Mononuclear cell (primary cell): ENCODE results near the gene ZNF594. TPM values are rescaled to one million over a fixed set of nuclear protein-coding genes. Genes with fewer than 3 reads are reported as not detected.
"Not testable (repeated sequence)": the region's sequence is repeated elsewhere in the genome, so short reads cannot be mapped to it uniquely, and the experiment has no call there.

Experiments
- H3K27me3 ChIP-seq: 2 replicates; pipeline ENCODE4 v1.6.0; 2011; ENCODE audit warnings: low read length, control low read depth; ENCODE audit not compliant: insufficient read depth
- H3K4me1 ChIP-seq: 2 replicates; pipeline ENCODE4 v1.5.1; 2011; ENCODE audit warnings: mild to moderate bottlenecking, low read length, control low read depth; ENCODE audit not compliant: insufficient read depth
- H3K4me3 ChIP-seq: 2 replicates; pipeline ENCODE4 v1.5.1; 2011; ENCODE audit warnings: mild to moderate bottlenecking, low read length, moderate library complexity
- H3K9me3 ChIP-seq: 2 replicates; pipeline ENCODE4 v1.5.1; 2011; ENCODE audit warnings: low read depth, mild to moderate bottlenecking, control low read depth, low read length
- total RNA-seq: library from RNA; depleted of rRNA; stranded (reverse); fragments of >200 nt; gene quantifications from one replicate; pipeline ENCODE4 v1.2.3, GENCODE V29; 2012

ZNF594 gene
- total RNA-seq, 1 donor, result 3.1 TPM

DNA sequence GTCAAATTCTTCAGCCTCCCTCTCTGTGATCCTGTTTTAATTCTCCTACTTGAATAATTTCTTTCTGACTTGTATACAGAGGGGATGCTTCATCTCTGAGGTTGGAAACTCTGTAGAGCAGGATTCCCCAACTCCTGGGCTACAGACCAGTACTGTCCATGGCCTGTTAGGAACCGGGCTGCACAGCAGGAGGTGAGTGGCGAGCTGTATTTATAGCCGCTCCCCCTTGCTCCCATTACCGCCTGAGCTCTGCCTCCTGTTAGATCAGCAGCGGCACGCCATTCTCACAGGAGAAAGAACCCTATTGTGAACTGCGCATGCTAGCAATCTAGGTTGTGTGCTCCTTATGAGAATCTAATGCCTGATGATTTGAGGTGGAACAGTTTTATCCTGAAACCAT lies 16.6 kb downstream of the ZNF594 start:
- peaks cover 20% of the 10 kb centered on the region for H3K9me3 ChIP-seq
- H3K27me3 ChIP-seq, H3K4me1 ChIP-seq, H3K4me3 ChIP-seq: not testable (repeated sequence)

DNA sequence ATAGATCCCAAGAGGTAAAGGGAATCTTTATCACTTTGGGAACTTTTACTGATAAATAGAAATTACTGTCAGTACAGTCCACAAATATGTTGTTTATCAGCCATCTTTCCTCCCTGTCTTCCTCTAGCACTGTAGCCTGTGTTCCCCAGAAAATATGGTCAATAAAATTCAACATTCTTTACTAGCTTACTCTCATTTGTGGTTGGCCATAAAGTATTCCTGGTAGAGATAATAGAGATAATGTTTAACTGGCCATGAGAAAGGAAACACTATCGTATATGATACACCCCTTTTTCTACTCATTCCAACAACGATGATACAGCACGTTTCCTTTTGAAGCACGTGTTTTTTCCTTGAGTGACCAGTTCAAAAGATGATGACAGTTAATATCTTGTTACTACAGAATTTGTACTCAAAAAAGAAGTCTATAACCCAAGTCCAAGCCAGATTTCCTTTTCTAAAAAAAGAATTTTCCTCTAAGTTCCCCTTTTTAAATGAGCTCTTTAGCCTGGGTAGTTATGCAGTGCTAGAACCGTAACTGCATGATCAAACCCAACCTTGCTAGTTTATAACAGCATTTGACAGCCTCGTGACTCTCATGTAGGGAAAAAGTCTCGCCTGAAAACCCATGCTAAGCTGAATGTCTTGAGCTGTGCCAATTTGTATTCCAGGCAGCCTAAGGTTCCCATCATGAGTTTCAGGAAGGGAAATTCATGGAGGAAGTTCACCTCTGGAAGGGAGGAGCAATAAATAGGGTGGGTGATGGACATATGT lies 25.7 kb downstream of the ZNF594 start:
- not testable (repeated sequence) for H3K27me3 ChIP-seq, H3K4me3 ChIP-seq, H3K9me3 ChIP-seq
- peaks cover 23% of the 10 kb centered on the region for H3K4me1 ChIP-seq

DNA sequence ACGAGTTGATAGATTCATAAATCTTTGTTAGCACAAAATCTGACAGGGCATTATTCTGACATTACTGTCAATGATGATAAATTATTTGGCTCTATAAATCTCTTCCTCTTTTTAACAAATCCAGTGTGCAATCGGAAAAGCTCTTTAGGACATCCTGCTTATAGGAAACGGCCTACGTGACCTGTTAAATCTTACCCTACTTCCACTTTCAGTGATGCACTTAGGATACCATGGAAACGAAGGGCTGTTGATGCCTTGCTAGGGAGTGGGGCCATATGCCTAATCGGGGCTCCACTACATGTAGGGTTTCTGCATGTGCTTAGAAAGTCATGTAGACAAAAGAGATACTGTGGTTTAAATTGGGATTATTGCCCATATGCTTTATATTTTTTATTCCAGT lies 27.2 kb downstream of the ZNF594 start:
- H3K4me1 ChIP-seq, result peaks cover 23% of the 10 kb centered on the region
- H3K4me3 ChIP-seq, result no peak overlapping the region
- H3K9me3 ChIP-seq, result no peaks in the 10 kb centered on the region
- no peaks in the 10 kb centered on the region for H3K27me3 ChIP-seq

DNA sequence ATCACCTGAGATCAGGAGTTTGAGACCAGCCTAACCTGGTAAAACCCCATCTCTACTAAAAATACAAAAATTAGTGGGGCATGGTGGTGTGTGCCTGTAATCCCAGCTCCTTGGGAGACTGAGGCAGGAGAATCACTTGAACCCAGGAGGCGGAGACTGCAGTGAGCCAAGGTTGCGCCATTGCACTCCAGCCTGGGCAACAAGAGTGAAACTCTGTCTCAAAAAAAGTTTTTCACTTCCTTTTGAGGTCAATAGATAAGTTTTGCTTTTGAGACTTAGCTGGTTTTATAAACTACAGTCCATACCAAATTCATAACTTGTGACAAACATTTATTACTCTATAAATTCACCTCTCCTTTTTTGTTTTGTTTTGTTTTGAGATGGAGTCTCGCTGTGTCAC lies 29.9 kb downstream of the ZNF594 start:
- H3K4me1 ChIP-seq, result peaks cover 22% of the 10 kb centered on the region
- not testable (repeated sequence) for H3K9me3 ChIP-seq, H3K27me3 ChIP-seq, H3K4me3 ChIP-seq

DNA sequence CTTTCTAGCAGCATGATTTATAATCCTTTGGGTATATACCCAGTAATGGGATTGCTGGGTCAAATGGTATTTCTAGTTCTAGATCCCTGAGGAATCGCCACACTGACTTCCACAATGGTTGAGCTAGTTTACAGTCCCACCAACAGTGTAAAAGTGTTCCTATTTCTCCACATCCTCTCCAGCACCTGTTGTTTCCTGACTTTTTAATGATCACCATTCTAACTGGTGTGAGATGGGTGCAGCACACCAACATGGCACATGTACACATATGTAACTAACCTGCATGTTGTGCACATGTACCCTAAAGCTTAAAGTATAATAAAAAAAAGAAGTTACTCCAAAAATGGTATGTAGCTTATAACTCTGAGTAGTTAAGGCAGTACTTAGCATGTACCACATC lies 31.0 kb downstream of the ZNF594 start:
- not testable (repeated sequence) for H3K4me3 ChIP-seq, H3K27me3 ChIP-seq, H3K9me3 ChIP-seq
- peaks cover 13% of the 10 kb centered on the region for H3K4me1 ChIP-seq

DNA sequence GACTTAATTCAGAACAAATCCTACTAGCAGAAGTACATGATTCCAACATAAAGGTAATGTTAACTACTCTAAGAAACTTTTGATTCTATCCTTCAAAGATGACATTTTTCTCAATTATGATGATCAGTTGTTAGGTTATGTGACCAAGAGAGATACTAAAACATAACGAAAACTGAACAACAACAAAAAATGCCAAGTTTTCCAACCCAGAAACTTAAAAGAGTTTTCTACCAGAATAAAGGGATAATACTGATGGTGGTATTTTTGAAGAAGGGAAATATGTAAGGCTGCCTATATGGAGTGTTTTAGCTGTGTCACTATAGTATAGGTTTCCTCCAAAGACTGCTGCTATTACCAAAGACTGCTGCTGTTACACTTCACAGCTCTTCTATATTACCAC lies 45.5 kb downstream of the ZNF594 start:
- H3K4me3 ChIP-seq, H3K4me1 ChIP-seq, H3K9me3 ChIP-seq, H3K27me3 ChIP-seq: not testable (repeated sequence)

DNA sequence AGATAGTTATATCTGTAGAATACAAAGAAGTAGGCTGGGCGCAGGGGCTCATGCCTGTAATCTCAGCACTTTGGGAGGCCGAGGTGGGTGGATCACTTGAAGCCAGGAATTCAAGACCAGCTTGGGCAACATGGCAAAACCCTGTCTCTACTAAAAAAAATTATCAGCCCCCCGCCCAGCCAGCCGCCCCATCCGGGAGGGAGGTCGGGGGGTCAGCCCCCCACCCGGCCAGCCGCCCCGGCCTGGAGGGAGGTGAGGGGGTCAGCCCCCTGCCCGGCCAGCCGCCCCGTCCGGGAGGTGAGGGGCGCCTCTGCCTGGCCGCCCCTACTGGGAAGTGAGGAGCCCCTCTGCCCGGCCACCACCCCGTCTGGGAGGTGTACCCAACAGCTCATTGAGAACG lies 48.8 kb downstream of the ZNF594 start:
- not testable (repeated sequence) for H3K4me3 ChIP-seq, H3K9me3 ChIP-seq, H3K4me1 ChIP-seq, H3K27me3 ChIP-seq

DNA sequence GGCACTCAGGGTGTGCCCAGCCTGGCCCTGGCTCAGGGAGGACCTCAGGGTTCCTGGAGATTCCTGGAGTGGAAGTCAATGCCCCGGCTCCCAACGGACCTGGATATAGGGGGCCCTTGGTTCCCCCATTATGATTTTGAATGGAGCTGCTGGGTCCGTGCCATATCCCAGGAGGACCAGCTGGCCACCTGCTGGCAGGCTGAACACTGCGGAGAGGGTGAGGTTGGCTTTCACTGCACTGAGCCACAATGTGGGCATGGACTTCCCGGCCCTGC lies 52.3 kb downstream of the ZNF594 start:
- no peaks in the 10 kb centered on the region for H3K9me3 ChIP-seq
- H3K4me3 ChIP-seq, result no peak overlapping the region
- no peaks in the 10 kb centered on the region for H3K4me1 ChIP-seq
- no peaks in the 10 kb centered on the region for H3K27me3 ChIP-seq

DNA sequence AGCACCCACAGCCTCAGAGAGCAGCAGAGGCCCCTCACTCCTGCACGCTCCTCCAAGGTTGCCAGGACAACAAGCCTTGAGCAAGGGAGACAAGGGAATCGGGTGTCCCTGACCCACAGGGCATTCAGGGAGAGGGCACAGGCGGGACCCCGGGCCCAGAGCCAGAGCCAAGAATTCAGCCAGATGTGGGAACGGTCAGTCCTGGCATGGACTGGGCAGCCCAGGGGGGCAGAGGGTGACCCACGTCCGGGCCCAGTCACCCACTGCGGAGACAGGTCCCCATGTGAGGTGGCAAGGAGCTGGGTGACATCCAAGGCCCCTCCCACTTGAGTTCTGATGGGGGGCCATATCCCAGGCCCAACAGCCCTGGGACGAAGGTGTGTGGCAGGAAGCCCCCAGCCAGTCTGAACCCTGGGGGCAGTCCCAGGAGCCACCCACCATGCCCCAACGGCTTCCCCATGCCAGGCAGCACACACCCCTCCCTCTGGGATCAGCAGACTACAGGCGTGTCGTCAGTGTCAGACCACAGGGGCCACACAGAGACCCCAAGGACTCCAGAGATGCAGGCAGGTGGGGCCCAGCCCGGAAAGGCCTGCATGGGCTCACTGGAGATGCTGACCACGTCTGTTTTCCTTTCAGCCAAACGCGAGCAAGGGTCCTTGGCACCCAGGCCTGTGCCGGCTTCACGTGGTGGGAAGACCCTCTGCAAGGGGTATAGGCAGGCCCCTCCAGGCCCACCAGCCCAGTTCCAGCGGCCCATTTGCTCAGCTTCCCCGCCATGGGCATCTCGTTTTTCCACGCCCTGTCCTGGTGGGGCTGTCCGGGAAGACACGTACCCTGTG lies 52.8 kb downstream of the ZNF594 start:
- Histone ChIP-seq H3K27me3 (no peaks in the 10 kb centered on the region), H3K4me1 (no peaks in the 10 kb centered on the region), H3K4me3 (no peak overlapping the region), H3K9me3 (no peaks in the 10 kb centered on the region)

DNA sequence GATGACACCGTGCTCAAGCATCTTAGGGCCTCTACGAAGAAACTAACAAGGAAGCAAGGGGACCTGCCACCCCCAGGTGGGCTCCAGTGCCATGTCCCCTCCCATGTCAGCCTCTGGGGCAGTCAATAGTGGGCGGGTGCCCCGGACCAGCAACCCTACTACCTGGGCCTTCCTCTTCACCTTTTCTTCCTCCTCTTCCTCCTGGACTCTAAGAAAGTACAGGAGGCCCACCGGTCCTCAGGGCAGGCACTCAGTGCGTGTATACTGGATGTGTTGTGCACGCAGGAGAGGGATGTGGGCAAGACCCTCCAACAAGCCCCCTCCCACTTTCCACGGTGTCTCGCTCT lies 53.5 kb downstream of the ZNF594 start:
- not testable (repeated sequence) for H3K4me3 ChIP-seq, H3K9me3 ChIP-seq, H3K4me1 ChIP-seq, H3K27me3 ChIP-seq

DNA sequence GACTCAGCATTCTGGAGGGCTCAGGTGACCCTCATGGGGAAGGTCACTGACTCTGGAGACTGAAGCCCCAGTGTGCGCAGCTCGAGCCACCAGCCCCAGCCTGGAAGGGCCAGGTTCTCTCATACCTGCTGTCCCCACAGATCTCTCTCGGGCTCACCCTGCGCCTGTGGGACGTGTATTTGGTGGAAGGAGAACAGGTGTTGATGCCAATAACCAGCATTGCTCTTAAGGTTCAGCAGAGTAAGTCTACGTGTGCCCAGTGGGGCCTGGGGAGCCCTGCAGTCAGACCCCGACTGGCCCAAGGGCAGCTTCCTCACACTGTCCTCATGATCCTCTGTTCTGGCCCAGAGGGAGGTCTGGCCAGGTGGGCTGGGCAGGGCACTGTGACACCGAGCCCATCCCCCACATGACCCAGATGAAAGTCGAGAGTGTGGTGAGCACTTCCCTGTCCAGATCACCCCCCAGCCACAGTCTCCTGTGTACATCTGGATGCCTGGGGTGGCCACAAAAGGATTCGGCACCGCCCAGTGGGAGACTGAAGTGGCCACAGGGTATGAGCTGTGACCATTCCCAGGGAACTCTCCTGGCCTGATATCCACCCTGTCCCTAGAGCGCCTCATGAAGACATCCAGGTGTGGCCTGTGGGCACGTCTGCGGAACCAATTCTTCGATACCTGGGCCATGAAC lies 54.0 kb downstream of the ZNF594 start:
- not testable (repeated sequence) for H3K4me1 ChIP-seq, H3K9me3 ChIP-seq, H3K27me3 ChIP-seq, H3K4me3 ChIP-seq

DNA sequence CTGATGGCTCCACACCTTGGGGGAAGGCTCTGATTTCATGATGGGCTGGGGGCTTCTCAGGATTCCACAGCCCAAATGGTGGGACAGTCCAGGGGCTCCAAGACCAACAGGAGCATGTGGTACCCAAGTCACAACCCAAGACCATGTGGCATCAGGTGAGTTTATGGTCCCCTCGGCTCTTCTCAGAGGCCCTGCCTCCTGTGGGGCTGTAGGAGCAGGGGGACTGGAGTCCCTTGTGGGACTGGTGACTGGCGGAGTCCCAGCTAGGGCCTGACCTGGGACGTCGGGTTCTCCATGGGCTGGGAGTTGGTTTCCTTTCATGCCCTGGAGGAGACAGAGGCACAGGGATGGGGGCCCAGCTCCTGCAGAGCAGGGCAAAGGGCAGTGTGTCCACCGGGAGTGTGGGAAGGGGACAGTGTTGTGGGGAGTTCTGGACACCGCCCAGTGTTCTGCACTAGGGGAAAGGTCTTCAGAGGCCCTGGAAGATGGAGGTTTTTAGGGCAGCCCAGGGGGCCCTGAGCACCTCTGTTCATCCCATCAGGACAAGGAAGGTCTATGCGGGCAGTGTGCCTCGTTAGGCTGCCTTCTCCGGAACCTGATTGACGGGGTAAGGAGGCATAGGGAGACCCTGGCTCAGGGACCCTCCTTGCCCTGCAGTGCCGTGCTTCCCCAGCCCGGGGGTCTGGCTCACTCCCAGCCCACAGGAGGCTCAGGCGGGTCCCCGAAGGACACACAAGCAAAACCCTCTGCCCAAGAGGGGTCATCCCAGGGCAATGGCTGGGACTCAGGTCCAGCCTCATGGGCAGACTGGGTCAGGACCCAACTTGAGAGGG lies 54.9 kb downstream of the ZNF594 start:
- H3K4me3 ChIP-seq, H3K4me1 ChIP-seq, H3K27me3 ChIP-seq, H3K9me3 ChIP-seq: not testable (repeated sequence)

DNA sequence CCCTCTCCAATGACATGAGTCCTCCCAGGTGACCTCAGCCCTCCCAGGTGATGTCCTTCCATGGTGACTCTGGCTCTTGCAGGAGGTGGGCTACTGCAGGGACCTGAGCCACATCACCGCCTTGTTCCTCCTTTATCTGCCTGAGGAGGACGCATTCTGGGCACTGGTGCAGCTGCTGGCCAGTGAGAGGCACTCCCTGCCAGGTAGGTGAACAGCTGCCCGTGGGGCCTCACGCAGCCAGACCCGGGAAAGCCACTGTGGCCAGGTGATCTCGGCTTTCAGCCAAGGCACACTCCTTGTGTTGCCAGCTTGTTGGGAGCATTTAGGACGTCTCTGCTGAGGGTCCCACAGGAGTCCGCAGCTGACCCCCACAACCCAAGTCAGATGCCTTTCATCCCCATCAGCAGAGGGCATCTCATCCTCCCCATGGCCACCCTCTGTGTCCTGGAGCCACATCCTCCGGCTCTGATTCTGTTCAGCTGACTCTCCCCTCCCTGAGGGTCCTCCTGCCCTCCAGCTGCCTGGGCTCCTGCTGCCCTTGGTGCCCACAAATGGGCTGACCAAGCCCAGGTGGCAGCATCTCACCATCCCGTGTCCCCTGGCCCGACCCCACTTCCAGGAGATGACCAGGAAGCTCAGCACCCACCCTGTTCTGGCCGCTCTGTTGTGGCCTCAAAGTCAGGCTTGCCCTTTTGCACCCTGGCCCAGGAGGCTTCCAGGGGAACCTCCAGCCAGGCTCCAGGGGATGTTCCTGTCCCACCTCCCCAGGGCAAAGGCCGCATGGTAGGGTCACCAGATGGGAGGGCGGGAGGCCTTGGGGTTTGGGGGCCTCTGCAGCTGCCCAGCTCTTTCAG lies 55.7 kb downstream of the ZNF594 start:
- no peak overlapping the region for H3K4me3 ChIP-seq
- no peaks in the 10 kb centered on the region for H3K4me1 ChIP-seq
- no peaks in the 10 kb centered on the region for H3K9me3 ChIP-seq
- H3K27me3 ChIP-seq, result no peaks in the 10 kb centered on the region

DNA sequence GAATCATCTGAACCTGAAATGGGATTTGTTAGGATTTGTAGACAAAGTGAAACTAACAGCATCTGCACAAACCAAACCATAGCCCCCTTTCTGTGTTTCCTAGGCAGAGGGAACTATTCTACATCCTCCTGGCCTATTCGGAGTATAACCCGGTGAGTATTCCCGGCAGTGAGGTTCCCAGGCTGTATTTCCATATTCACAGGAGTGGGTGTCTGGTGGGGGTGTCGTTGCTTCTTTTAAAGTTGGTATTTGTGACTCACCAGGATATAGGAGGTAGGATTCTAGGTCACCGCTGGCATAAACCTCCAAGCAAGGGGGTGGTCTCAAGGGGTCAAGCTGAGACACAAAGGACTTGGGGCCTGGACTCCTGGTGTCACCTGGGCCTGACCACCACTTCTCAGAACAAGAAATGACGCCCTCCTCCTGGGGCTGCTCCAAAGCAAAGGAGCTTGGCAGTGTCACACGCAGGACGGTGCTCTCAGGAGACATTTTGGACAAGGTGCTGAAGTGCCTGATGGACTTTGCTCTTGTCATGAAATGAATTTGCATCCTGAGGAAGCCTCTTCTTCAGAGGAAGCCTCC lies 56.4 kb downstream of the ZNF594 start:
- not testable (repeated sequence) for H3K9me3 ChIP-seq, H3K4me3 ChIP-seq, H3K4me1 ChIP-seq, H3K27me3 ChIP-seq
